K562 (cell line): ENCODE results near the gene EXOSC1. TPM values are rescaled to one million over a fixed set of nuclear protein-coding genes. Genes with fewer than 3 reads are reported as not detected.

Experiments
- CREM ChIP-seq: IDR thresholded peaks from 2 replicates; pipeline ENCODE4 v1.6.1; 2014; ENCODE audit warnings: antibody characterized with exemption, low read depth
- EP400 ChIP-seq: fragments of 450-650 bp; IDR thresholded peaks from 2 replicates; pipeline ENCODE4 v1.6.1; 2017; ENCODE audit warnings: antibody characterized with exemption, mild to moderate bottlenecking, moderate library complexity
- MEF2D ChIP-seq: conservative IDR thresholded peaks from 2 replicates; pipeline ENCODE4 v1.6.1; 2016; ENCODE audit warnings: low read depth, missing genetic modification characterization, missing compliant biosample characterization
- MEIS2 ChIP-seq: fragments of 450-650 bp; IDR thresholded peaks from 2 replicates; pipeline ENCODE4 v1.6.1; 2014; ENCODE audit warnings: mild to moderate bottlenecking; ENCODE audit not compliant: partially characterized antibody
- NONO ChIP-seq, 2 experiments: fragments of 200-400 bp in 1 of 2; fragments of 450-650 bp in 1 of 2; formaldehyde crosslinking in 1 of 2; IDR thresholded peaks; 2 replicates each; pipeline ENCODE4 v1.6.1; 2017; ENCODE audit warnings: low read depth in 2 of 2, mild to moderate bottlenecking in 2 of 2, moderate library complexity in 2 of 2, low read length in 1 of 2
- NR1H2 ChIP-seq: sonication (generic); formaldehyde crosslinking; IDR thresholded peaks from 2 replicates; pipeline ENCODE4 v1.4.0; 2020; ENCODE audit warnings: mild to moderate bottlenecking, missing genetic modification reagents
- RFX5 ChIP-seq: IDR thresholded peaks from 2 replicates; pipeline ENCODE4 v1.6.1; 2011; ENCODE audit warnings: low read depth, mild to moderate bottlenecking, improper control_type of control experiment, low read length
- RHOXF2B ChIP-seq: fragments of 250-450 bp; sonication (Bioruptor Pico); conservative IDR thresholded peaks from 2 replicates; pipeline ENCODE4 v1.5.1; 2021
- SIRT6 ChIP-seq: IDR thresholded peaks from one replicate; pipeline ENCODE4 v1.6.1; 2012; ENCODE audit warnings: low read depth, mild to moderate bottlenecking, control low read depth, inconsistent platforms, low read length, moderate library complexity
- SPI1 ChIP-seq: IDR thresholded peaks from 2 replicates; pipeline ENCODE4 v1.6.1; 2011; ENCODE audit warnings: low read depth, low read length, control low read depth, borderline replicate concordance
- SRF ChIP-seq, 2 experiments: fragments of 250-450, 450-650 bp in 1 of 2; sonication (Bioruptor Pico) in 1 of 2; sonication (generic) in 1 of 2; formaldehyde crosslinking; IDR thresholded peaks; 2 replicates each; pipeline versions ENCODE4 v1.5.0 to v1.5.1; 2020 to 2022; ENCODE audit warnings: mild to moderate bottlenecking in 1 of 2, missing genetic modification reagents in 1 of 2
- ZFX ChIP-seq: sonication (generic); formaldehyde crosslinking; IDR thresholded peaks from 2 replicates; pipeline ENCODE4 v1.8.0; 2022; ENCODE audit warnings: mild to moderate bottlenecking, missing genetic modification reagents, moderate library complexity
- ZNF551 ChIP-seq: fragments of 250-450 bp; sonication (Bioruptor Pico); IDR thresholded peaks from 2 replicates; pipeline ENCODE4 v1.5.0; 2021; ENCODE audit warnings: mild to moderate bottlenecking, moderate library complexity
- ZNF76 ChIP-seq: fragments of 250-450 bp; sonication (Bioruptor Pico); IDR thresholded peaks from 2 replicates; pipeline ENCODE4 v1.4.0; 2020; ENCODE audit warnings: mild to moderate bottlenecking, moderate library complexity, borderline replicate concordance
- polyA plus RNA-seq, 8 experiments: library from polyadenylated mRNA; depleted of rRNA in 4 of 8; stranded (reverse) in 5 of 8; unstranded in 3 of 8; fragments of >200 nt; fragmentation: Nextera tagmentation in 2 of 8; fragmentation: Illumina TruSeq in 1 of 8; extraction: Ambion mirVana in 2 of 8; extraction: Trizol in 1 of 8; gene quantifications; 2 replicates each; pipeline versions ENCODE4 v1.2.1 to v1.2.3, GENCODE V29; 2011 to 2014; ENCODE audit warnings: inconsistent platforms in 1 of 8, missing spikeins in 1 of 8
- total RNA-seq, 7 experiments: library from RNA; depleted of rRNA in 6 of 7; stranded (reverse); fragments of >200 nt in 6 of 7; fragmentation: Illumina TruSeq in 2 of 7; extraction: Trizol in 2 of 7; gene quantifications; 2 replicates each; pipeline versions ENCODE4 v1.2.1 to v1.2.3, GENCODE V29; 2011 to 2021; ENCODE audit warnings: low replicate concordance in 1 of 7
- TF ChIP-seq, protein P1 (sequence below): sonication (generic); formaldehyde crosslinking; IDR thresholded peaks from 2 replicates; pipeline ENCODE4 v1.8.0; 2022; ENCODE audit warnings: mild to moderate bottlenecking, missing genetic modification reagents, borderline replicate concordance
- TF ChIP-seq, protein P2 (sequence below): IDR thresholded peaks from 3 replicates; pipeline ENCODE4 v1.6.1; 2011; ENCODE audit warnings: borderline replicate concordance, mild to moderate bottlenecking, moderate library complexity; ENCODE audit not compliant: insufficient read length; ENCODE audit errors: extremely low read depth
- TF ChIP-seq, protein P3 (sequence below): fragments of 450-650 bp; IDR thresholded peaks from 2 replicates; pipeline ENCODE4 v1.6.1; 2016; ENCODE audit warnings: borderline replicate concordance
- TF ChIP-seq, protein P4 (sequence below), 2 experiments: fragments of 200-800 bp in 1 of 2; sonication (Bioruptor generic) in 1 of 2; sonication (generic) in 1 of 2; formaldehyde crosslinking in 1 of 2; IDR thresholded peaks in 1 of 2; conservative IDR thresholded peaks in 1 of 2; 2 replicates each; pipeline versions ENCODE4 v1.5.0 to v1.6.1; 2016 to 2020; ENCODE audit warnings: missing compliant biosample characterization in 1 of 2, missing genetic modification characterization in 1 of 2, missing genetic modification reagents in 1 of 2

Gene EXOSC1
- total and polyA plus RNA-seq, 9 of the 15 experiments (the other 6 are each of a cell fraction or from before 2014, with no cell fraction given): 44.3 to 117 (median 67.0) TPM

DNA sequence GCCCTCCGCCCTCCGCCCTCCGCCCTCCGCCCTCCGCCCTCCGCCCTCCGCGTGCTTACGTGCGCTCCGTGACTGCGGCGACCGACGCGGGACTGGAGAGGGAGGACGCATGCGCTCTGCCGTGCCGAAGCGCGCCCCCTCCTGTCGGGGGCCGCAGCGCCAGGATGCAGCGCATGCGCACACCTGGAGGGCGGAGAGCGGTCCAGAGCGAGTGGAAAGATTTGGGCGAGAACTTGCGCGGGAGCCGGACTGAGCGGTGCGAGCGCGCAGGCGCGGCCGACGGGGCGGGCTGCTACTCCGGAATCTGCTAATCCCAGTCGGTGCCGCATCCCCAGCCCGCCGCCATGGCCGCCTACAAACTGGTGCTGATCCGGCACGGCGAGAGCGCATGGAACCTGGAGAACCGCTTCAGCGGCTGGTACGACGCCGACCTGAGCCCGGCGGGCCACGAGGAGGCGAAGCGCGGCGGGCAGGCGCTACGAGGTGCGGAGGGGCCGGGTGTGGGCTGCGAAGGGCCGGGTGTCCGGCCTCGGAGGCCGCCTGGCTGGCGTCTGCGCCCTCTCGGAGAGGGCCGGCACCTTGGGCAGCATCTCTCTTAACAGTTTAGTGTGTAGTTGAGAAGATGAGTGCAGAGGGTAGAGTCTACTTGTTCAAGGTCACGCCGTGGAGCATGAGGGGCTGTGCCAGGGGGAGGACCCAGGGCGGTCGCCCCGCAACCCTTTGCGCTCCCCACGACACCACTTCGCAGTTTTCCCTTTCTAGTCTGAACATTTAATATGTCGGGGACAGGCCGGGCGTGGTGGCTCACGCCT, 19.6 kb downstream of the EXOSC1 start, which contains the start of gene PGAM1 (continued):
- TF ChIP-seq RFX5 (no peak), CREM (peak; percentile 79), ZNF76 (no peak), SPI1 (no peak), SIRT6 (no peak), SRF (CRISPR knock-in tag; IDR thresholded peaks at IDR 0.05) (0 out of 4 replicates have a peak, but pooled peaks of 1 of the 2 experiments have one; percentile 23), MEF2D (tag) (no peak), RHOXF2B (no peak), ZFX (peak; percentile 61), MEIS2 (peak; percentile 92), ZNF551 (CRISPR knock-in tag) (no peak), EP400 (peak; percentile 59; the same call in 1 of the 2 replicates), NR1H2 (CRISPR knock-in tag) (no peak), NONO (IDR thresholded peaks at IDR 0.05; ENCODE audit: low read depth in 2 of 2, low read length in 1 of 2) (no peak)
- TF ChIP-seq, protein P1, sequence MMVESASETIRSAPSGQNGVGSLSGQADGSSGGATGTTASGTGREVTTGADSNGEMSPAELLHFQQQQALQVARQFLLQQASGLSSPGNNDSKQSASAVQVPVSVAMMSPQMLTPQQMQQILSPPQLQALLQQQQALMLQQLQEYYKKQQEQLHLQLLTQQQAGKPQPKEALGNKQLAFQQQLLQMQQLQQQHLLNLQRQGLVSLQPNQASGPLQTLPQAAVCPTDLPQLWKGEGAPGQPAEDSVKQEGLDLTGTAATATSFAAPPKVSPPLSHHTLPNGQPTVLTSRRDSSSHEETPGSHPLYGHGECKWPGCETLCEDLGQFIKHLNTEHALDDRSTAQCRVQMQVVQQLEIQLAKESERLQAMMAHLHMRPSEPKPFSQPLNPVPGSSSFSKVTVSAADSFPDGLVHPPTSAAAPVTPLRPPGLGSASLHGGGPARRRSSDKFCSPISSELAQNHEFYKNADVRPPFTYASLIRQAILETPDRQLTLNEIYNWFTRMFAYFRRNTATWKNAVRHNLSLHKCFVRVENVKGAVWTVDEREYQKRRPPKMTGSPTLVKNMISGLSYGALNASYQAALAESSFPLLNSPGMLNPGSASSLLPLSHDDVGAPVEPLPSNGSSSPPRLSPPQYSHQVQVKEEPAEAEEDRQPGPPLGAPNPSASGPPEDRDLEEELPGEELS (CRISPR knock-in tag): no peak
- TF ChIP-seq, protein P2, sequence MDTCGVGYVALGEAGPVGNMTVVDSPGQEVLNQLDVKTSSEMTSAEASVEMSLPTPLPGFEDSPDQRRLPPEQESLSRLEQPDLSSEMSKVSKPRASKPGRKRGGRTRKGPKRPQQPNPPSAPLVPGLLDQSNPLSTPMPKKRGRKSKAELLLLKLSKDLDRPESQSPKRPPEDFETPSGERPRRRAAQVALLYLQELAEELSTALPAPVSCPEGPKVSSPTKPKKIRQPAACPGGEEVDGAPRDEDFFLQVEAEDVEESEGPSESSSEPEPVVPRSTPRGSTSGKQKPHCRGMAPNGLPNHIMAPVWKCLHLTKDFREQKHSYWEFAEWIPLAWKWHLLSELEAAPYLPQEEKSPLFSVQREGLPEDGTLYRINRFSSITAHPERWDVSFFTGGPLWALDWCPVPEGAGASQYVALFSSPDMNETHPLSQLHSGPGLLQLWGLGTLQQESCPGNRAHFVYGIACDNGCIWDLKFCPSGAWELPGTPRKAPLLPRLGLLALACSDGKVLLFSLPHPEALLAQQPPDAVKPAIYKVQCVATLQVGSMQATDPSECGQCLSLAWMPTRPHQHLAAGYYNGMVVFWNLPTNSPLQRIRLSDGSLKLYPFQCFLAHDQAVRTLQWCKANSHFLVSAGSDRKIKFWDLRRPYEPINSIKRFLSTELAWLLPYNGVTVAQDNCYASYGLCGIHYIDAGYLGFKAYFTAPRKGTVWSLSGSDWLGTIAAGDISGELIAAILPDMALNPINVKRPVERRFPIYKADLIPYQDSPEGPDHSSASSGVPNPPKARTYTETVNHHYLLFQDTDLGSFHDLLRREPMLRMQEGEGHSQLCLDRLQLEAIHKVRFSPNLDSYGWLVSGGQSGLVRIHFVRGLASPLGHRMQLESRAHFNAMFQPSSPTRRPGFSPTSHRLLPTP: no peak
- TF ChIP-seq, protein P3, sequence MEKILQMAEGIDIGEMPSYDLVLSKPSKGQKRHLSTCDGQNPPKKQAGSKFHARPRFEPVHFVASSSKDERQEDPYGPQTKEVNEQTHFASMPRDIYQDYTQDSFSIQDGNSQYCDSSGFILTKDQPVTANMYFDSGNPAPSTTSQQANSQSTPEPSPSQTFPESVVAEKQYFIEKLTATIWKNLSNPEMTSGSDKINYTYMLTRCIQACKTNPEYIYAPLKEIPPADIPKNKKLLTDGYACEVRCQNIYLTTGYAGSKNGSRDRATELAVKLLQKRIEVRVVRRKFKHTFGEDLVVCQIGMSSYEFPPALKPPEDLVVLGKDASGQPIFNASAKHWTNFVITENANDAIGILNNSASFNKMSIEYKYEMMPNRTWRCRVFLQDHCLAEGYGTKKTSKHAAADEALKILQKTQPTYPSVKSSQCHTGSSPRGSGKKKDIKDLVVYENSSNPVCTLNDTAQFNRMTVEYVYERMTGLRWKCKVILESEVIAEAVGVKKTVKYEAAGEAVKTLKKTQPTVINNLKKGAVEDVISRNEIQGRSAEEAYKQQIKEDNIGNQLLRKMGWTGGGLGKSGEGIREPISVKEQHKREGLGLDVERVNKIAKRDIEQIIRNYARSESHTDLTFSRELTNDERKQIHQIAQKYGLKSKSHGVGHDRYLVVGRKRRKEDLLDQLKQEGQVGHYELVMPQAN: no peak
- TF ChIP-seq, protein P4, sequence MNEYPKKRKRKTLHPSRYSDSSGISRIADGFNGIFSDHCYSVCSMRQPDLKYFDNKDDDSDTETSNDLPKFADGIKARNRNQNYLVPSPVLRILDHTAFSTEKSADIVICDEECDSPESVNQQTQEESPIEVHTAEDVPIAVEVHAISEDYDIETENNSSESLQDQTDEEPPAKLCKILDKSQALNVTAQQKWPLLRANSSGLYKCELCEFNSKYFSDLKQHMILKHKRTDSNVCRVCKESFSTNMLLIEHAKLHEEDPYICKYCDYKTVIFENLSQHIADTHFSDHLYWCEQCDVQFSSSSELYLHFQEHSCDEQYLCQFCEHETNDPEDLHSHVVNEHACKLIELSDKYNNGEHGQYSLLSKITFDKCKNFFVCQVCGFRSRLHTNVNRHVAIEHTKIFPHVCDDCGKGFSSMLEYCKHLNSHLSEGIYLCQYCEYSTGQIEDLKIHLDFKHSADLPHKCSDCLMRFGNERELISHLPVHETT (CRISPR knock-in tag; conservative IDR thresholded peaks at IDR 0.05 in 1 of 2, IDR thresholded peaks at IDR 0.05 in 1 of 2): peak in 1 of 2 experiments; percentile 100; a peak in 2 of 4 replicates
